Measurements from ENCODE around the gene SIGLEC1.

GRCh38 chr20:3710703-3711483 lies 1.5 kb downstream of the SIGLEC1 start:
- TF ChIP-seq CTCF (IDR thresholded peaks at IDR 0.05 in 4 of 5, conservative IDR thresholded peaks at IDR 0.05 in 1 of 5) (peak; percentile 94 to 98 (median 97)), POLR2A (IDR thresholded peaks at IDR 0.05) (no peak)
